ENCODE data around the gene KIF21B.

The KIF21B gene

GRCh38 chr1:200970771-200971427 is 52.6 kb downstream of the KIF21B start:
- H3K79me2 ChIP-seq (ENCODE audit: insufficient read depth, low read length): no peaks in the 10 kb centered on the region
- H3K4me2 ChIP-seq (ENCODE audit: low read depth, low read length, poor library complexity, severe bottlenecking): no peak overlapping the region
- no peaks in the 10 kb centered on the region for H3K27me3 ChIP-seq (ENCODE audit: insufficient read depth, low read length, poor library complexity, severe bottlenecking)
- H4K20me1 ChIP-seq (ENCODE audit: insufficient read depth, low read length, poor library complexity, severe bottlenecking): no peaks in the 10 kb centered on the region
- H3K4me3 ChIP-seq (ENCODE audit: low read length, poor library complexity, severe bottlenecking): no peak overlapping the region
- TF ChIP-seq CTCF (conservative IDR thresholded peaks at IDR 0.05; ENCODE audit: low read length): no peak
- TF ChIP-seq EZH2phosphoT487 (IDR thresholded peaks at IDR 0.05; ENCODE audit: borderline replicate concordance): no peak
- H3K9me3 ChIP-seq (ENCODE audit: insufficient read depth, low read depth, low read length): no peaks in the 10 kb centered on the region
- H3F3A ChIP-seq (ENCODE audit: low read depth): no peaks in the 10 kb centered on the region
- H3K9ac ChIP-seq (ENCODE audit: low read depth, low read length, poor library complexity, severe bottlenecking): no peak overlapping the region
- peaks cover 16% of the 10 kb centered on the region; the same call in 1 of the 2 replicates for H3K36me3 ChIP-seq (ENCODE audit: insufficient read depth, low read length)
- H3K4me1 ChIP-seq (ENCODE audit: insufficient read depth, low read length, poor library complexity, severe bottlenecking): peaks cover 4% of the 10 kb centered on the region
- H2AFZ ChIP-seq (ENCODE audit: low read length): no peak overlapping the region
- no peaks in the 10 kb centered on the region for H3K9me2 ChIP-seq (replicated peaks; ENCODE audit: low read depth, low read length)

- Histone ChIP-seq H3K9me2 (replicated peaks; ENCODE audit: low read depth, low read length) (no peaks in the 10 kb centered on the region), H3K9ac (ENCODE audit: low read depth, low read length, poor library complexity, severe bottlenecking) (peak overlapping the region; percentile 23), H3F3A (ENCODE audit: low read depth) (no peaks in the 10 kb centered on the region), H3K79me2 (ENCODE audit: insufficient read depth, low read length) (no peaks in the 10 kb centered on the region), H2AFZ (ENCODE audit: low read length) (no peak overlapping the region), H3K4me2 (ENCODE audit: low read depth, low read length, poor library complexity, severe bottlenecking) (no peak overlapping the region), H3K4me3 (ENCODE audit: low read length, poor library complexity, severe bottlenecking) (no peak overlapping the region), H3K36me3 (ENCODE audit: insufficient read depth, low read length) (peaks cover 7% of the 10 kb centered on the region; the same call in 1 of the 2 replicates), H3K4me1 (ENCODE audit: insufficient read depth, low read length, poor library complexity, severe bottlenecking) (peaks cover 4% of the 10 kb centered on the region), H3K27me3 (ENCODE audit: insufficient read depth, low read length, poor library complexity, severe bottlenecking) (no peaks in the 10 kb centered on the region), H4K20me1 (ENCODE audit: insufficient read depth, low read length, poor library complexity, severe bottlenecking) (no peaks in the 10 kb centered on the region), H3K9me3 (ENCODE audit: insufficient read depth, low read depth, low read length) (no peaks in the 10 kb centered on the region)
- TF ChIP-seq EZH2phosphoT487 (IDR thresholded peaks at IDR 0.05; ENCODE audit: borderline replicate concordance): no peak
- peak; percentile 60 for TF ChIP-seq CTCF (conservative IDR thresholded peaks at IDR 0.05; ENCODE audit: low read length)
These were observed 53.6 kb downstream of the KIF21B start for GRCh38 chr1:200969726-200970561.

GRCh38 chr1:200968469-200969410 is 54.8 kb downstream of the KIF21B start:
- Histone ChIP-seq H3K36me3 (ENCODE audit: insufficient read depth, low read length) (no peaks in the 10 kb centered on the region), H3K4me2 (ENCODE audit: low read depth, low read length, poor library complexity, severe bottlenecking) (no peak overlapping the region), H3K4me3 (ENCODE audit: low read length, poor library complexity, severe bottlenecking) (no peak overlapping the region), H3K79me2 (ENCODE audit: insufficient read depth, low read length) (no peaks in the 10 kb centered on the region), H3F3A (ENCODE audit: low read depth) (no peaks in the 10 kb centered on the region), H3K9me2 (replicated peaks; ENCODE audit: low read depth, low read length) (no peaks in the 10 kb centered on the region), H3K27me3 (ENCODE audit: insufficient read depth, low read length, poor library complexity, severe bottlenecking) (no peaks in the 10 kb centered on the region), H2AFZ (ENCODE audit: low read length) (no peak overlapping the region), H3K9me3 (ENCODE audit: insufficient read depth, low read depth, low read length) (no peaks in the 10 kb centered on the region), H3K4me1 (ENCODE audit: insufficient read depth, low read length, poor library complexity, severe bottlenecking) (peaks cover 4% of the 10 kb centered on the region), H4K20me1 (ENCODE audit: insufficient read depth, low read length, poor library complexity, severe bottlenecking) (no peaks in the 10 kb centered on the region), H3K9ac (ENCODE audit: low read depth, low read length, poor library complexity, severe bottlenecking) (peak overlapping the region; percentile 9)
- TF ChIP-seq CTCF (conservative IDR thresholded peaks at IDR 0.05; ENCODE audit: low read length): no peak
- no peak for TF ChIP-seq EZH2phosphoT487 (IDR thresholded peaks at IDR 0.05; ENCODE audit: borderline replicate concordance)
